Fibroblast of lung (primary cell): ENCODE results near the gene ZDHHC22.

Experiments
- CTCF ChIP-seq, 2 donors: IDR thresholded peaks in 1 of 2; conservative IDR thresholded peaks in 1 of 2; 1 replicate in 1 of 2; 2 replicates in 1 of 2; pipeline ENCODE4 v1.5.1; 2011 to 2012; ENCODE audit warnings: low read length in 2 of 2, control low read depth in 1 of 2, inconsistent platforms in 1 of 2, low read depth in 1 of 2, mild to moderate bottlenecking in 1 of 2
- EZH2 ChIP-seq: IDR thresholded peaks from 2 replicates; pipeline ENCODE4 v1.5.1; 2012; ENCODE audit warnings: low read length, control low read depth, mild to moderate bottlenecking; ENCODE audit errors: missing control alignments

- TF ChIP-seq CTCF (conservative IDR thresholded peaks at IDR 0.05 in 1 of 2, IDR thresholded peaks at IDR 0.05 in 1 of 2; ENCODE audit: low read depth in 1 of 2, low read length in 2 of 2) (no peak), EZH2 (no peak)
Measured at GRCh38 chr14:77098529-77099353, 42.9 kb downstream of the ZDHHC22 start.
